A673 (cell line): ENCODE measurements around the gene TMEM254.

Source experiments
- EZH2 ChIP-seq: fragments of 200-600 bp; sonication (generic); IDR thresholded peaks from 2 replicates; pipeline ENCODE4 v1.6.1; 2017; ENCODE audit warnings: borderline replicate concordance, low read depth, mild to moderate bottlenecking, mixed read lengths, antibody characterized with exemption, low read length; ENCODE audit not compliant: poor library complexity, severe bottlenecking
- TF ChIP-seq, protein P1 (sequence below): fragments of 300-800, 200-600 bp; sonication (generic); conservative IDR thresholded peaks from 2 replicates; pipeline ENCODE4 v1.5.1; 2017; ENCODE audit warnings: low read depth, mild to moderate bottlenecking, antibody characterized with exemption, low read length, moderate library complexity, mixed read lengths

DNA sequence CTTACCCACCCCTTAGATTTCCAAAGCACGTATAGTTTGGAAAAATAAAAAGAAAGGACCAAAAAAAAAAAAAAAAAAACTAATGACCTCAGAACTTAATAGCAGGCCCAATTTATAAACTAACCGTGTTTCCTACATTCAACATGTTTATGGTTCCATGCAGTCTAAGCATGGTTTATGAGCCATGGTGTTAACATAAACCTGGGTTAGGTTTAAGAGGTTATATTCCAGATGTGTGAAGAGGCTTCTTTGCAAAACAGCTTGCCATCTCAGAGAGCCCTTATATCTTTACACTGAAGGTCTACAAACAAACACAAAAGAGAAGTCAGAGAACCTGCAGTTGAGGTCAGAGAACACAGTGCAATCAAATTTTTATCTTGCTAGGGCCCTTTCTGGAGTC is 15.8 kb downstream of the TMEM254 start:
- TF ChIP-seq, protein P1, sequence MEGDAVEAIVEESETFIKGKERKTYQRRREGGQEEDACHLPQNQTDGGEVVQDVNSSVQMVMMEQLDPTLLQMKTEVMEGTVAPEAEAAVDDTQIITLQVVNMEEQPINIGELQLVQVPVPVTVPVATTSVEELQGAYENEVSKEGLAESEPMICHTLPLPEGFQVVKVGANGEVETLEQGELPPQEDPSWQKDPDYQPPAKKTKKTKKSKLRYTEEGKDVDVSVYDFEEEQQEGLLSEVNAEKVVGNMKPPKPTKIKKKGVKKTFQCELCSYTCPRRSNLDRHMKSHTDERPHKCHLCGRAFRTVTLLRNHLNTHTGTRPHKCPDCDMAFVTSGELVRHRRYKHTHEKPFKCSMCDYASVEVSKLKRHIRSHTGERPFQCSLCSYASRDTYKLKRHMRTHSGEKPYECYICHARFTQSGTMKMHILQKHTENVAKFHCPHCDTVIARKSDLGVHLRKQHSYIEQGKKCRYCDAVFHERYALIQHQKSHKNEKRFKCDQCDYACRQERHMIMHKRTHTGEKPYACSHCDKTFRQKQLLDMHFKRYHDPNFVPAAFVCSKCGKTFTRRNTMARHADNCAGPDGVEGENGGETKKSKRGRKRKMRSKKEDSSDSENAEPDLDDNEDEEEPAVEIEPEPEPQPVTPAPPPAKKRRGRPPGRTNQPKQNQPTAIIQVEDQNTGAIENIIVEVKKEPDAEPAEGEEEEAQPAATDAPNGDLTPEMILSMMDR, result no peak
- no peak for TF ChIP-seq EZH2
